Measurements from ENCODE around the gene C19orf47.

- TF ChIP-seq POLR2AphosphoS5 (IDR thresholded peaks at IDR 0.05; ENCODE audit: borderline replicate concordance, low read depth, low read length), result no peak
- TF ChIP-seq EZH2 (IDR thresholded peaks at IDR 0.05), result no peak
These were observed 23.6 kb upstream of the C19orf47 start for GRCh38 chr19:40371802-40372122.
